Tibial nerve (tissue), 4 donors: ENCODE measurements around the gene PAPPA2.

Experiments
- EP300 ChIP-seq, 2 donors: sonication (generic); formaldehyde crosslinking; IDR thresholded peaks; one replicate each; pipeline ENCODE4 v1.6.1; 2017; ENCODE audit warnings: antibody characterized with exemption in 2 of 2, mild to moderate bottlenecking in 1 of 2
- POLR2A ChIP-seq, 2 donors: fragments of 450-650 bp; IDR thresholded peaks; one replicate each; pipeline ENCODE4 v1.6.1; 2017; ENCODE audit warnings: antibody characterized with exemption in 2 of 2, mild to moderate bottlenecking in 2 of 2, moderate library complexity in 2 of 2
- TF ChIP-seq, protein P1 (sequence below), 5 experiments: fragments of 200-600 bp in 3 of 5; fragments of 450-650 bp in 2 of 5; sonication (generic) in 3 of 5; IDR thresholded peaks; one replicate each; pipeline ENCODE4 v1.5.1; 2016 to 2019; ENCODE audit warnings: antibody characterized with exemption in 5 of 5, mild to moderate bottlenecking in 3 of 5, moderate library complexity in 2 of 5

DNA sequence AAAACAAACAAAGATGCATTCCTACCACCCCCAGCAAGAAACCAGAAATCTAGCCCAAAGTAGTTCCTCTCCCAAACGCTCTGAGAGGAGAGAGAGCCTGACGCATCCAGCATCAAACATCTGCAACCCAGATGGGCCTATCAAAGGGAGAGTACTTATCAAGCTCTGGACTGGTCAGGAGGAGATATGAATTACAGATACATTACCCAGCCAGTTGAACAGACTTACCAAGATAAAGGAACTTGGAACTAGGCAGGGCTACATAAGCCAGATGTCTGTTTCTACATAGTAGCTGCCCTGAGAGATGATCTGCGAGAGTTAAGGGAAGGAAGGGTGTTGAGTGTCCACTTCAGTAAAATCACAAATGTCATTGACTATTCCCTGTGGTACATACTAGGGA, 138.4 kb downstream of the PAPPA2 start:
- TF ChIP-seq, protein P1, sequence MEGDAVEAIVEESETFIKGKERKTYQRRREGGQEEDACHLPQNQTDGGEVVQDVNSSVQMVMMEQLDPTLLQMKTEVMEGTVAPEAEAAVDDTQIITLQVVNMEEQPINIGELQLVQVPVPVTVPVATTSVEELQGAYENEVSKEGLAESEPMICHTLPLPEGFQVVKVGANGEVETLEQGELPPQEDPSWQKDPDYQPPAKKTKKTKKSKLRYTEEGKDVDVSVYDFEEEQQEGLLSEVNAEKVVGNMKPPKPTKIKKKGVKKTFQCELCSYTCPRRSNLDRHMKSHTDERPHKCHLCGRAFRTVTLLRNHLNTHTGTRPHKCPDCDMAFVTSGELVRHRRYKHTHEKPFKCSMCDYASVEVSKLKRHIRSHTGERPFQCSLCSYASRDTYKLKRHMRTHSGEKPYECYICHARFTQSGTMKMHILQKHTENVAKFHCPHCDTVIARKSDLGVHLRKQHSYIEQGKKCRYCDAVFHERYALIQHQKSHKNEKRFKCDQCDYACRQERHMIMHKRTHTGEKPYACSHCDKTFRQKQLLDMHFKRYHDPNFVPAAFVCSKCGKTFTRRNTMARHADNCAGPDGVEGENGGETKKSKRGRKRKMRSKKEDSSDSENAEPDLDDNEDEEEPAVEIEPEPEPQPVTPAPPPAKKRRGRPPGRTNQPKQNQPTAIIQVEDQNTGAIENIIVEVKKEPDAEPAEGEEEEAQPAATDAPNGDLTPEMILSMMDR (IDR thresholded peaks at IDR 0.05): no peak
- TF ChIP-seq POLR2A (IDR thresholded peaks at IDR 0.05): no peak
- no peak for TF ChIP-seq EP300 (IDR thresholded peaks at IDR 0.05)
